GM21367 (cell line): Measurements from ENCODE around the gene METTL4.

ENCODE experiments used
- ATAC-seq: cut with Tn5 transposase; IDR thresholded peaks from one replicate; pipeline ENCODE4 v1.9.1; 2021; ENCODE audit not compliant: unreplicated experiment

Gene METTL4, protein sequence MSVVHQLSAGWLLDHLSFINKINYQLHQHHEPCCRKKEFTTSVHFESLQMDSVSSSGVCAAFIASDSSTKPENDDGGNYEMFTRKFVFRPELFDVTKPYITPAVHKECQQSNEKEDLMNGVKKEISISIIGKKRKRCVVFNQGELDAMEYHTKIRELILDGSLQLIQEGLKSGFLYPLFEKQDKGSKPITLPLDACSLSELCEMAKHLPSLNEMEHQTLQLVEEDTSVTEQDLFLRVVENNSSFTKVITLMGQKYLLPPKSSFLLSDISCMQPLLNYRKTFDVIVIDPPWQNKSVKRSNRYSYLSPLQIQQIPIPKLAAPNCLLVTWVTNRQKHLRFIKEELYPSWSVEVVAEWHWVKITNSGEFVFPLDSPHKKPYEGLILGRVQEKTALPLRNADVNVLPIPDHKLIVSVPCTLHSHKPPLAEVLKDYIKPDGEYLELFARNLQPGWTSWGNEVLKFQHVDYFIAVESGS

DNA sequence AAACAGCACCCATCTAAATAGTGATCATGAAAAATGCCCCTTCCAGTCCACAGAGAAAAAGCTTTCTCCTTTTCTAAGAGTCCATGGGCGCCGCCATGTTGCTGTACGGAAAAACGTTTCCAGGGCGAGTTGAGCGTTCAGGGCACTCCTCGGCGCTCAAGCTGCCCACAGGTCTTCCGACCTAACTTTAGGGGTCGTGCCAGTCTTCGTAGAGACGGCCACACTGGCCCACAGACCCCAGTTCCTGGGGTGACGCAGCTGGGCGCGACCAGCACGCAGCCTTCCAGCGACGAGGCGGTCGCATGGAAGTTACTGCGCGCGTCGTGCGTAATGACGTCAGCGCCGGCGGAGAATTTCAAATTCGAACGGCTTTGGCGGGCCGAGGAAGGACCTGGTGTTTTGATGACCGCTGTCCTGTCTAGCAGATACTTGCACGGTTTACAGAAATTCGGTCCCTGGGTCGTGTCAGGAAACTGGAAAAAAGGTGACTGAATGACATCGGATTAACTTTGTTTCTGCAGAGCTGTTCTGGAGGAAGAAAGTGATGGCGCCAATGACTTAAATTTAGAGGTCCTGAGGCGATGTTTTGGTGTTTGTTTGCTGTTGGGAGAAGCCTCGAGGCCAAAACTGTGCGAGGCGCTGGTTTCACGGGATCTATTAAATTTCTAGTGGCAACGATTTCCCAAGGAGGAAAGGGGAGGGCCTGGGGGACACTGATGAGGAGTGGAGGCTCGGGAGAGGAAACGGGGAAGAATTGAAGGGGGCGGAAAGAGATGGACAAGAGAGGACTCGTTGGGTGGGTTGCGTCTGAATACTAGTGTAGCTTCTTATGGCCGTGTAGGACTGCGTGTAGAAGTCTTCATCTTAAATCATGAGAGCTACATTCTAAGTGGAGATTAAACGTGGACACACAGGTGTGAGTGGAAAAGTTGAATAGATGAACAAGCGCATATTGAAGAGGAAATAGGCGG, at the start of gene METTL4, which contains the start of gene NDC80:
TSS of gene METTL4 (minus strand) at position 306 of the 971 bp plus-strand sequence. CDS start 4,289 bp downstream, outside the sequence.
TSS of gene NDC80 (plus strand) at position 358 of the 971 bp plus-strand sequence. CDS start 1,429 bp downstream, outside the sequence.
- ATAC-seq, result peak; percentile 62

DNA sequence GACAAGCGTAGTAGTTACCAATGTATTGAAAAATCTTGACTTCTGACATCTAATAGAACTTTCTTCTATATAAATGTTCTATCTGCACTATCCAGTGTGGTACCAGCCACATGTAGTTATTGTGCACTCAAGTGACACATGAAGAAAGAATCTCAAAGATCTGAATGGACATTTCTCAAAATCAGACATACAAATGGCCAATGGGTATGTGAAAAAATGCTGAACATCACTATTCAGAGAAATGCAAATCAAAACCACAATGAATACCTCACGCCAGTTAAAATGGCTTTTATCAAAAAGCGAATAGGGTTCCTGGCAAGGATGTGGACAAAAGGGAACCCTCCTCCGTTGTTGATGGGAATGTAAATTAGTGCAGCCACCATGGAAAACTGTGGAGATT, 46.7 kb upstream of the METTL4 start:
- no peak for ATAC-seq

DNA sequence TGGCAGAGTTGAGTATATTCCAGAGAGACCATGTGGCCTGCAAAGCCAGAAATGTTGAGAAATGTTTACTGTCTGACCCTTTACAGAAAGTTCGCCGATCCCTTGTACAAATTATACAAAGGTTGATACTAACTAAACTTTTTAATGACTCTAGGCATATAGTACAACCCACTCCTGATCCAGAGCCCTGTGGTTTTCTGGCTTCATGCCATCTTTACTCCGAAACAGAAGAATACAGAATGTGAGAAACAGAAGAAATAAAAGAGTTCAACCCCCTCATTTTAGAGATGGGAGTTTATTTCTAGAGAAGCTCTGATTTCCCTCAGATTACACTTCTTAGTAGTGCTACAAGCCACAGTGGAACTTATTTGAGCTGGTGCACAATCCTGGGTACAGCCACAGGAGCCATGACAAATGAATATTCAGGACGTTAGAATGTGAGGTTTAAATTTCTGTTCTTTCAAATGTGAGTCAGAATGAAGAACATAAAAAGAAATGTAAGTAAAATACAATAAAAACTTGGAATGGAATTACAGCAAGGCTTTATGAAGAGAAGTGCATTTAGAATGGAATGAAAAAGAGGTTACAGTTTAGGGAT, 46.2 kb upstream of the METTL4 start:
- ATAC-seq, result no peak

DNA sequence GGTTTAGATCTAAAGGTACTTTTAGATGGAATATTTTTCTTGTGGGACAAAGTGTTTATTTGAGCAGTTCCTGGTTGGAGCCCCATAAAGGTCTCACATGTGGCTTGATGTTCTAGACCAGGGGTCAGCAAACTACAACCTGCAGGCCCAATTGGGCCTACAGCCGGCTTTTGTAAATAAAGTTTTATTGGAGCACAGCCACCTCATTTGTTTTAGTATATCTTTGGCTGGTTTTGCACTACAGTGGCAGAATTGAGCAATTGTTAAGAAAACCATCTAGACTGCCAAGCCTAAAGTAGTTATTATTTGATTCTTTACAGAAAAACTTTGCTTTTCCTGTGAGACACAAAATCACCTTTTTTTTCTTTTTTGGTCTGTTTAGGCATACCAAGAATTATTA, 41.7 kb upstream of the METTL4 start:
- no peak for ATAC-seq

DNA sequence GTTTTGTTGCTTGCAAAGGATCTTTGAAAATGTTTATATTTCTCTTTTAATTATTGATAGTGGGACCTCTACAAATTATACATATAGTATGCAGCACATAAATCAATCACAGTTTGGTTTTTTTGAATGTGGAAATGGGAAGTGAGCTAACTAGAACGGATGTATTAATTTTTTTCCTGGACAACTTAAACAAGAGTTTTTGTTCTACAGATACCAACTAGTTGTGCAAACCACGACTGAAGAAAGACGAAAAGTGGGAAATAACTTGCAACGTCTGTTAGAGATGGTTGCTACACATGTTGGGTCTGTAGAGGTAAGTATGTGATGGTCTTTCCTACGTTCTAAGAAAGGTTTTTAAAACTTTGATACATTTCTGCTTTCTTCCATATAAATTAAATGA, 39.2 kb upstream of the METTL4 start:
- no peak for ATAC-seq

DNA sequence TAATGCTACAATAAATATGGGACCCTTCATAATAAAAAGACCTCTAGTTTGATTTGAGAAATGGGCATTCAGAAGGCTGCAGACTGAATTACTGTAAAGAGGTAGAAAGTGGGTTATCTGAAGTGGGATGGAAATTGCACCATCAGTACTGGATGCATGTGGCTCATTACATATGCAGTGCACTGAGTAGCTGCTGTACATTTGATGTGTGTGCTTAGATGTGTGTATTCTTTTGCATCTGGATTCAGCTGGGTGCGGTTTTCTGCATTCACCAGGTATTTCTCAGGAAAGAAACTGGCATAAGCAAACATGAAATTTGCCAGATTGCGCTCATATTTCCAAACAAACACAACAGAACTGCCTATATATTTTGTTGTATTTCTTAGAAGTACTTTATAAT, 38.3 kb upstream of the METTL4 start:
- no peak for ATAC-seq

DNA sequence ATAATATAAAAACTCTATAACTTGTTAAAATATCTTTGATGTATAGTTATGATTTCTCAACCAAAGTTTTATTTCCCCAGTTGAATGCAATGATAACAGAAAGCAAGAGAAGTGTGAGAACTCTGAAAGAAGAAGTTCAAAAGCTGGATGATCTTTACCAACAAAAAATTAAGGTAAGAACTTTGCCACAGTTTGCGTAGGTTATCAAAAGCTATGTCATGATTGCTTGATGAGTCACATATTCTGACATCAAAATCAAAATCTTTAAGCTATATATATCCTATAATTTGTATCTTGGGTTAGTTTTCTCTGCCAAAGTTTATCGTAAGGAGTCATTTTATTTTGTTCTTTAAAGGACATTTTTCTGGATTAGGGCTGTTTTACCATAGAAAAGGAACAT, 35.0 kb upstream of the METTL4 start:
- no peak for ATAC-seq

DNA sequence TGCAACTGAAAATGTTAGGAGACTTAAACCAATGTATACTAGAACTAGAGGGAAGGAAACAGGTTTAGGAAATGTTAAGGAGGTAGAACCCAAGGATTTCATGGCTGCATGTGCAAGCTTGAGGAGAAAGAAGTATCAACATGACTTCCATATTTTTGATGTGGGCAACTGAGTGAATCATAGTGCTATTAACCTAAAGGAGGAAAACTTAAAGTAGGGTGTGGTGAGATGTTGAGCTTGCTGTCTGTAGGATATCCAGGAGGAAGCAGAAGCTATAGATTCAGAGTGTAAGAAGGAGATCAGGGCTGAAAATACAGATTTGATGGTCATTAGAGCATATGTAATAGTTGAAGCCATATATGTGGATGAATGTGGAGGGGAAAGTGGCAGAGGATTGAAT, 31.5 kb upstream of the METTL4 start:
- no peak for ATAC-seq

DNA sequence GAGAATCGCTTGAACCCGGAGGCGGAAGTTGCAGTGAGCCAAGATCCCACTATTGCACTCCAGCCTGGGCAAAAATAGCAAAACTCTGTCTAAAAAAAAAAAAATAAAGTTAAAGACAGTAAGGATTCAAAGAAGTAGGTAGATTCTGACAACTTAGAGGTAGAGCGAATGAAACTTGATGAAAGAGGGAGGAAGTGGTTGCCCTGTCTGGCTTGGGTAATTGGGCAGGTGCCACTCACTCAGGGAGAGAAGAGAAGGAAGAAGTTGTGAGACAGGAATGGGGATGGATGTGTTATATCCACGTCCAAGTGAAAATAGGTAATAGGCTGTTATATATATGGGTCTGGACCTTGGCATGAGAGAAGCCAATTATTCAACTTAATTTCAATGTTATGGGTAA, 26.3 kb upstream of the METTL4 start:
- ATAC-seq, result no peak

DNA sequence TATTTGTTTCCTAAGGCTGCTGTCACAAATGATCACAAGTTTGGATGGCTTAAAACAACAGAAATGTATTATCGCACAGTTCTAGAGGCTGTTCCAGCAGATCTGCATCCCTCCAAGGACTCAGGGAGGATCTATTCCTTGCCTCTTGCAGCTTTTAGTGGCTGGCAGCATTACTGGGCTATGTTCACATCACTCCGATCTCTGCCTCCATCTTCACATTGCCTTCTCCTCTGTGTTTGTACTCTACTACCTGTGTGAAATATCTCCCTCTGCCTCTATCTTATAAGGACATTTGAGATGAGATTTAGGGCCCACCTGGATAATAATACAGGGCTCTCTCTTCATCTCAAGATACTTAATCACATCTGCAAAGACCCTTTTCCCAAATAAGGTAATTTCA, 19.0 kb upstream of the METTL4 start:
- ATAC-seq, result no peak

DNA sequence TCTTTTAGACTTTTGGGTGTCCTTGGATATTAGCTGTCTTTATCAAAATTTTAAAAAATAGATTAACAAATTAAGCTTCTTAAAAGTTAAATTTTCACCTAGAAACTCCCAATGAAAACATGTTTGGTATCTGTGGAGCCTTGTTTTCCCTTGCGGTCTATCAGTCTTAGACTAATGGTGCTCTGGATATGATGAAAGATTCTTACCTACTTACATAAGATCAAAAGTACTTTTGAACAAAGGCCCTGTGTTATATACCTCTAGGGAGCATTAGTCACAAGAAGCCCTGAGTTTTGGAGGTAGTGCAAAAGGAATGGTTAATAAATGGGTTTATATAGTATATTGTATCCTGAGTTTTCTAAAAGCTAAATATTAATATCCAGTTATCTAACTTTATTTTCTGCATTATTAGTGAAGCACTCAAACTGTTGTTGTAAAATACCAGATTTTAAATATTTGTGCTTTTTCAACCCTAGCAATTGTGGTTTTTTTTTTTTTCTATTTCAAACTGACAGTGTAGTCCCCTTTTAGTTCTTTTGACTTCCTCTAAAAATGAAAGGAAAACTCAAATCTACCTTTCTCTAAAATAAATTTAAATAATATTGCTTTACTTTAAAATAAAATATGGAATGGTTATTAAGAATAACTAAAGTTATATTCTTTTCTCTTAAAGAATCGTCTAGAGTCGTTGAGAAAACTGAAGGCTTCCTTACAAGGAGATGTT, 18.2 kb upstream of the METTL4 start:
- ATAC-seq, result no peak

DNA sequence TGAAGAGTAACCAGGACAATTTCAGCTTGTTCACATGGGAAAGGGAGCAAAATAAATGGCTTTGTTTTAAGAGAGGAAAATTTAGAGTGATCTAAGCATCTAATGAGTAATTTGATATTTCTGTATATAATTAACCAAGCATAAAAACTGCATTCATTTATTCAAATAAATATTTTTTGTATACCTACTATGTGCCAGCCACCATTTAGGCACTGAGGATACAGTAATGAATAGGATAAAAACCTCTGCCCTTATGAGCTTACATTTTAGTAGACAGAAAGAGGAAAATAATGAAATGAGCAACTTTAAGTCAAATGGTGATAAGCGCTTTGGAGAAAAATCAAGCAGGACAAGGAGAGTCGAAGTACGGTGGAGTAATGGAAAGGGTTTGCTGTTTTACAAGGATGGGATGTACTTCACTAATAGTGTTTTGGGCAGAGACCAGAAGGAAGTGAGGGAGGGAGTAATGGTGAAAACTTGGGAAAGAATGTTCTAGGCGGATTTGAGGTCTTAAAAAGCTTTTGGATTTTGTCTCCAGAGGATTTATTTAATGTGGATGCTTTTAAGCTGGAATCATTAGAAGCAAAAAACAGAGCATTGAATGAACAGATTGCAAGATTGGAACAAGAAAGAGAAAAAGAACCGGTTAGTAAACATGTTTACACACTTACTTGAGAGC, 17.5 kb upstream of the METTL4 start:
- no peak for ATAC-seq

DNA sequence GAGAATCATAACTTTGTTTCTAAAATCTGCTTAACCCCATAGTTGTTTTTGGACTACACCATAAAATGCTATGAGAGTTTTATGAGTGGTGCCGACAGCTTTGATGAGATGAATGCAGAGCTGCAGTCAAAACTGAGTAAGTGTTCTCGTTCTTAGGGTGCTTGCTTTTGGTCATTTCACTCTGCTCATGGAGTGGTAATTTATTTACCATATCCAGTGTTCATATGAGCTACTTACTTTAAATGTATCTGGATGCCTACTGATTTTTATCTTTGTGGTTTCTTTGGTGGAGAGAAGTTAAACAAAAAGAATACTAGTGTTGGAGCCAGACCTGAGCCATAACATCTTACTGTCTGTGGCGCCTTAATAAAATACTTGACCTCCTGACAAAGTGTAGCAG, 16.5 kb upstream of the METTL4 start:
- no peak for ATAC-seq

DNA sequence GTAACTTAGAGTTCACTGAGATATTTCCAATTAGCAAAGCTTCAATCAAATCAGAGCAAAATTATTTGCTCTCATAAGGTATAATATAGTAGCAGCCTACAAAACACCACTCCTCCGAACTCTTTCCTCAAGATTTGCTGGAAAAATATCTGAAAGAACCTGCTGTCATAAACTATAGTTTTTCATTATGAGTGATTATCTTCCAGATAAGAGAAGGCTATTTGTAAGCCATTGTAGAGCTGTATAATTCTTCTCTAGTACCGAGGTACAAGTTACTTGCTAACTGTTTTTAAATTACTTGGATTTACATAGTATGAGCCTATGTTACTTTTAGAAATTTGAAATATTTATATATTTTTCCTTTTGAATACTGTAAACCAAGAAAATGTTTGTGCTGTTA, 2.1 kb upstream of the METTL4 start:
- ATAC-seq, result no peak

DNA sequence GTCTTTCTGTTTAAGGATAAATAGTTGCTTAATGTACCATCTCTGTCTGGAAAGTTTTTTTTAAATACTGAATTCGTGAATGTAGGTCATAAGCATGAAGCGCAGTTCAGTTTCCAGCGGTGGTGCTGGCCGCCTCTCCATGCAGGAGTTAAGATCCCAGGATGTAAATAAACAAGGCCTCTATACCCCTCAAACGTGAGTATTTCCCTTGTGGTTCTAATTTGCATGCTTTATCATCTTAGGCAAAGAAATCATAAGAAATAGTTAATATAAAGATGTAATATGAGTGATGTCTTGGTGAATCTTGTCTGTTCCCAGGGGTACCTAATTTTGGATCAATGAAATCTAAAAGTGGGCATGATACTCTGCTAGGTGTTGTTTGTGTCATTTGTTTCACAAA, 1.6 kb upstream of the METTL4 start:
- no peak for ATAC-seq

DNA sequence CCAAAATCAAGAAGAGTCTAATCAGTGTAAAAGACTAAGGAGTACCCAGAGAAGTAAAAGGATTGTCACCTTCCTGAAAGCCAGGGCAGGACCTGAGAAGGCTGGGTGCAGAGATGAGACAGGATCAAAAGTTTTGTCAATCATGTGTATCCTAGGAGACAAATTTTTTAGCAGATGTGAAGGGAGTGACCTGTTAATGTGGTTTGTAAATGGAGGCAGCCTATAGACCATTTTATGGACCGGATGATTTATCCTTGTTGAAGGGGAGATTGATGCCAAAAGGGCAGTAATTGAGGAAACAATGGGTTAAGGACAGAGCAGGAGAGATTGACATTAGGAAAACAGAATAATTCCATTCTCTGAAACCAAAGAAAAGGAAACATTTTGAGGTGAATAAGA, 865 bp upstream of the METTL4 start:
- ATAC-seq, result no peak

DNA sequence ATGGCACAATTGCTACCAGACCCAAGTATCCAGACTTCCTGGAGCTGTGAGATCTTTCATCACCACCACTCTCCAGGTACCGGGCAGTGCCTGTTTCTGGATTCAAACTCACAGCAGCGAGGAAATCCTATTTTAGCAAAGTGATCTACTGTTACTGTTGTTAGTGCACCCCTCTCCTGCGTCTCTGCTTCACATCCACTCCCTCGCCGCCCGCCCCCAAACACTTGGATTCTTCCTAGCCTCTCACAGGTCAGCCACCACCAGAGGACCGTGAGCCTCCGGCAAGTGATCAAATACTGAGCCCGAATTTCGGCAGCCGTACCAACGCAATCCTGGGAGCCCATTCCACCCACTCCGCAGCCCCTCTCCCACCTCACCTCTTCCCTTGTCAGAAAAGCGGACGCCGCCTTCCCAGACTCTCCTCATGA, 519 bp downstream of the METTL4 start:
- ATAC-seq, result peak; percentile 30

DNA sequence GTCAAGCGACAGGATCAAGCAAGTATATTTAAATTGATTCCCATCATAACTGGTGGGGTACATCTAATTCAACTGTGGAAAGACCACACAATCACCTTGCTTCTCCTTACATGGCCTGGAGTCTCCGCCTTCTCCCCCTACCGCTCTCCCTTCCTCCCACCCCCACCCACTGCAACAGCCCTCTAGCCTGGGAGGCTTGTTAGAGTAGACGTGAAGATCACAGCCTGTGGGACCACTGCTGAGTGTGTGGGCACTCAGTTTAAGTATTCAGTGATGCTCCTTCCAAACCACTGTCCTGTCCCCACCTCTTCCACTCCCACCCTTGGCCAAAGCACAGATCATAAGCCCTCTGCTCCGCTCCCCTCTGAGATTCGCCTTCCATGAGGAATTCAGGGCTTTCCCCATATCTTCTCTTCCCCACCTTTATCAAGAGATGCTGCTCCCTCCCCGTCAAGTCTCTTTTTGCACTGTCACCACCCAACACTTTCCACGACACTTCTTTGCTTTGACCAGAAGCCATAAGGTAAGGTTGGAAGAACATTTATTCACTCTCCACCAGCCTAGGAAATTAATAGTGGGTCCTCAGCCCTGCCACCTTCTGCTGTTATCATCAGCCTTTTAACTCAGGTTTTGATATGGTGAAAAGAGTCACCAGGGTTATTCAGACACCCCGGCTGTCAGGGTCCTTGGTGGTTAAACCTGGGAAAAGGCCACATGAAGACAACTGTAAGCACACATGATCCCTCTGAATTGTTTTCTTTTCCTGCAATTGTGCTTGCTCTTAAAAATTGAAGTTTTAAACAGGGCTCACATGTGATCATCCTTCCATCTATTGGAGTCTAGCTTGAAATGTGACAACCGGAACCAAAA, 1.7 kb downstream of the METTL4 start:
- ATAC-seq, result no peak

DNA sequence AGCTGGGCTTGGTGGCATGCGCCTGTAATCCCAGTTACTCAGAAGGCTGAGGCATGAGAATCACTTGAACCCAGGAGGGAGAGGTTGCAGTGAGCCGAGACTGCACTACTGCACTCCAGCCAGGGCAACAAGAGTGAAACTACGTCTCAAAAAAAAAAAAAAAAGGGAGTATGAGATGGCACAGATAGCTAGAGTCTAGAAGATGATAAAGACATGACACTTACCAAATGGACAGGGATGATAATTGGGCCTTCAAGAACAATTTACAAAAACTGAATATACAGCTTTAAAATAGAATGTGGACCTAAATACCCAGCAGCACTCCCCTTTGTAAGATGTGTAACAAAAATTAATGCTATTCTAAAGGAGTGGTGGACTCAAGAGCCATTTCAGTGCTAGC, 2.7 kb downstream of the METTL4 start:
- no peak for ATAC-seq
